ENCODE measurements around the gene IPO13.

DNA sequence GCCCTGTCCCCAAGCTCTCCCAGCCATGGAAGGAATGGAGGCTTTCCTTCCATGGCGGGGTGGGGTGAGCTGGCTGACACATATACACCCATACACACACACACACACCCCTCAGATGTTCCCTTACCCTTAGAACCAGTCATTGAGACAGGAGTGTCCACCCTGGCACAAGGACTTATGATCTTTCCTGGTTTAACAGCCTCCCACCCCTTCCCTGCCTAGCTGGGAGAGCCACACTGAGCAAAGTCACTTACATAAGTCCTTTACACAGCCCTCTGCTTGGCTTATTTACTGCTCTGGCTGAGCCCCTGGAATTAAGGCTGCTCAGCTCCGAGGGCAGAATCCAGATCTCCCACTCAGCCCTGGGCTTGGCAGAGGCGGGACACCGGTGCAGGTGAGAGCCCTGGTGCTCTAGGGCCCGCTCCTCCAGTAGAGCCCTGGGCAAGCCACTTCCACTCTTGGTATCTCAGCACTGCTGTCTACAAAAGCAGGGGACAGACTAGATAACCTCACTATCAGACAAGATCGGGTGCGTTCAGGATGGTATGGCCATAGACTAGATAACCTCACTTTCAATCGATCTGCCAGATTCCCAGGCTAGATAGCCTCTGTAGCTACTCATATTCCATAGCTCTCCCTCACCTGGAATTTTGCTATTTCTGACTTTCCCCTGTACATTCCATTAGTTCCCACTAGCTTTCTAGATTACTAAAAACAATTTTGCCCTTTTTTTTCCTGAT is 67.8 kb downstream of the IPO13 start:
- TF ChIP-seq, protein P1, sequence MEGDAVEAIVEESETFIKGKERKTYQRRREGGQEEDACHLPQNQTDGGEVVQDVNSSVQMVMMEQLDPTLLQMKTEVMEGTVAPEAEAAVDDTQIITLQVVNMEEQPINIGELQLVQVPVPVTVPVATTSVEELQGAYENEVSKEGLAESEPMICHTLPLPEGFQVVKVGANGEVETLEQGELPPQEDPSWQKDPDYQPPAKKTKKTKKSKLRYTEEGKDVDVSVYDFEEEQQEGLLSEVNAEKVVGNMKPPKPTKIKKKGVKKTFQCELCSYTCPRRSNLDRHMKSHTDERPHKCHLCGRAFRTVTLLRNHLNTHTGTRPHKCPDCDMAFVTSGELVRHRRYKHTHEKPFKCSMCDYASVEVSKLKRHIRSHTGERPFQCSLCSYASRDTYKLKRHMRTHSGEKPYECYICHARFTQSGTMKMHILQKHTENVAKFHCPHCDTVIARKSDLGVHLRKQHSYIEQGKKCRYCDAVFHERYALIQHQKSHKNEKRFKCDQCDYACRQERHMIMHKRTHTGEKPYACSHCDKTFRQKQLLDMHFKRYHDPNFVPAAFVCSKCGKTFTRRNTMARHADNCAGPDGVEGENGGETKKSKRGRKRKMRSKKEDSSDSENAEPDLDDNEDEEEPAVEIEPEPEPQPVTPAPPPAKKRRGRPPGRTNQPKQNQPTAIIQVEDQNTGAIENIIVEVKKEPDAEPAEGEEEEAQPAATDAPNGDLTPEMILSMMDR (IDR thresholded peaks at IDR 0.05): no peak
- TF ChIP-seq POLR2AphosphoS5 (IDR thresholded peaks at IDR 0.05) (no peak), EP300 (IDR thresholded peaks at IDR 0.05) (no peak), POLR2A (IDR thresholded peaks at IDR 0.05) (no peak)

All from upper lobe of left lung (tissue), 4 donors.